Amygdala (tissue), 56 donors: Measurements from ENCODE around the gene ALKBH6.

ENCODE experiments used
- DNase-seq, 56 donors: peaks; one replicate each; lab custom pipeline; 2025; lab: John Stamatoyannopoulos, UW

The ALKBH6 gene

DNA sequence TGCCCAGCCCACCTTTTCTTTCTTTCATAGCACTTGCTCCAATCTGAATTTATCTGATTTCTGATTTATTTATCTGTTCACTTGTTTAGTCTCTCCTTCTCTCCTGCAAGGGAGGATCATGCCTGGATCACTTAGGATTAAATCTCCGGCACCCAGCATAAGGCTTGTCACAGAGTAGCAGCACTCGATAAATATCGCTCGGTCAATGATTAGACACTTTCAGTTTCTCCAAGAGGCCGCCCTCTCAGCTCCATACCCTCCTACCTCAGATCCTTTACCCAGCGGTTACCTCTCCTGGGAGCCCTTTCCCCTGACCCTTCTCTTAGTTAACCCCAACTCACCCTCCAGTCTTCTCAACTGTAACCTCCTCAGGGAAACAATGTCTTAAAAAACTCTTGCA is 17.3 kb upstream of the ALKBH6 start:
- DNase-seq, result no peak

- no peak for DNase-seq
These were observed 16.5 kb upstream of the ALKBH6 start for GRCh38 chr19:36030264-36031148.

- peak in 21 of 56 donors; percentile 11 to 56 (median 19) for DNase-seq
These were observed 14.5 kb upstream of the ALKBH6 start for GRCh38 chr19:36028313-36029041.

DNA sequence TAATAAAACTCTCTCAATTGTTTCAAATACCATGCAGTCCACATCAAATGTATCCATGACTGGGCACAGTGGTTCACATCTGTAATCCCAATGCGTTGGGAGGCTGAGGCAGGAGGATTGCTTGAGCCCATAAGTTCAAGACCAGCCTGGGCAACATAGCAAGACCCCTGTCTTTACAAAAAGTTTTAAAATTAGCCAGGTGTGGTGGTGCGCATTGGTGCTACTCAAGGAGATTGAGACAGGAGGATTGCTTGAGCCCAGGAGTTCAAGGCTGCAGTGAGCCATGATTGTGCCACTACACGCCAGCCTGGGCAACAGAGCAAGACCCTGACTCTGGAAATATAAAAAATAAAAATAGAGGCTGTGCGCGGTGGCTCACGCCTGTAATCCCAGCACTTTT is 13.7 kb upstream of the ALKBH6 start:
- DNase-seq, result no peak

- DNase-seq, result no peak
These were observed 12.3 kb upstream of the ALKBH6 start for GRCh38 chr19:36026091-36026876.

- DNase-seq, result no peak
These were observed 11.5 kb upstream of the ALKBH6 start for GRCh38 chr19:36025541-36025940.

GRCh38 chr19:36023432-36023831 is 9.4 kb upstream of the ALKBH6 start:
- no peak for DNase-seq

DNA sequence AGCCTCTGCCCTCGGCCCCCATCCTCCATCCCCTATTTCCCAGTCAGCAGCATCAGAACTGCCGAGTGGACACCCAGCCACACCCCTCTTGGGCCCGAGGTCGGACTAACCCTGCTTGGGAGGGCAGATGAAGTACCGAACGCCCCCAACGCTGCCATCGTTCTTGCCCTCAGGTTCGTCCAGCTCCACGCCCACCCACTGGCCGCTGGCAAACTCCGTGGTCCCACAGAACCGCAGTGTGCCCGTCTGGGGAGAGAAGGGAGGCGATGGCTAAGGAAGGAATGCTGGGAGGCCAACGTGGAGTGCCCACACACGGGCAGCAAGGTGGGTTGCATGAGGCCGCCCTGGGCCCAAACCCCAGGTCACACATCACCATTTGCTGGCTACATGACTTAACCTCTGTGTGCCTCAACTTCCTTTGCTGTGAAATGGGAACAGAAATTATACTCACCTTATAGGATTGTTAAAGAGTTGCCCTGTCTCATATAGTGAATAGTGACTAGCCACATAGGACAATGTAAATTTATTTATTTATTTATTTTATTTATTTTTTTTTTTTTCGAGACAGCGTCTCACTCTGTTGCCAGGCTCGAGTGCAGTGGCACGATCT is 5.2 kb upstream of the ALKBH6 start:
- DNase-seq, result no peak

GRCh38 chr19:36013280-36014011 is 567 bp downstream of the ALKBH6 start:
- peak in 1 of 56 donors; percentile 15 for DNase-seq

DNA sequence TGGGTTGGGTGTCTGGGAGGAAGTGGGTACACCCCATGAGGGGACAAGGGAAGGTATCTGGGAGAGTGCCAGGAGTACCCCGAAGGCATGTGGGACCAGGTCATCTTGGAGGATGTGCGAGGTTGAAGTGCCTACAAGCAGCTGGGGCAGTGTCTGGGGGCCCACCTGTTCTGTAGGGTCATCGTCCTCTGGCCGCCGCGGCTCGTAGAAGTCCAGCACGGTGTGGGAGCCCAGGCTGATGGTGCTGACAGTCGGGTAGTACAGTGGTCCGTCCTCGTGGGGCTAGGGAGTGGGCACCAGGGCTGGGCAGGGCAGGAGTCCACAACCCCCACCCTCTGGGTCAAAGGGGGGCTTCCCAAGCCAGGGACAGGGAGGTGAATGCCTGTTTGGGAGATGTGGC is 3.6 kb downstream of the ALKBH6 start:
- DNase-seq, result no peak

DNA sequence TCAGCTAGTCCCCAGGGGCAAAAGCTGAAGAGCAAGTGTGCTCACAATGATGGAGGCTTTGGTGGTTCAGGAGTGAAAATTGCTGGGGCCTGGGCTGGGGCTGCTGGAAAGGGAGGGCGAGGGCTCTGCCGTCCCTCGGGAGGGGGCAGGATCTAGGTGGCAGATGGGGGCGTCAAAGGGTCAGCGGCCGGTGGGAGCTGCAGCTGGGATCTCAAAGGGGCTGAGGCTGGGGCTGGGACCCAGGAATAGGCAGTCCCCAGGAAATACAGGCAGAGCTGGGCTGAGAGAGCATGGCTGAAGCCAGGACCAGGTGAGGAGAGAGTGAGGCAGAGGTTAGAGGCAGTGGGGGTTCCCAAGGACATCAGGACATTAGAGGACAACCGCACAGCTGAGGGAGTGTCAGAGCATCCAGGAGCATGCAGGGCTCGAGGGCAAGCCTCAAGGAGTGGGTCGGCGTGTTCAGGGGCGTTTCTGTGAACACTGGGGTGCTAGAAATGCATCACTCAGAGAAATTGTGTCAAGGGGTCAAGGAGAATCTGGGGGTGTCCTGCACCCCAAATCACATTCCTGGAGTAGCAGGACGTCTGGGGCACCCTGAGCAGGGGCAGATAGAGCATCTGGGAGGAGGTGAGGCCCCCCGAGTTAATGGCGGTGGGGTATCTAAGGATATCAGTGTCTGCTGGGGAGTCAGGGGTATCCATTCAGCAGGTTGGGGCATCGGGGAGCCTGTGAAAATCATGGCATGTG is 4.2 kb downstream of the ALKBH6 start:
- peak in 1 of 56 donors; percentile 57 for DNase-seq

DNA sequence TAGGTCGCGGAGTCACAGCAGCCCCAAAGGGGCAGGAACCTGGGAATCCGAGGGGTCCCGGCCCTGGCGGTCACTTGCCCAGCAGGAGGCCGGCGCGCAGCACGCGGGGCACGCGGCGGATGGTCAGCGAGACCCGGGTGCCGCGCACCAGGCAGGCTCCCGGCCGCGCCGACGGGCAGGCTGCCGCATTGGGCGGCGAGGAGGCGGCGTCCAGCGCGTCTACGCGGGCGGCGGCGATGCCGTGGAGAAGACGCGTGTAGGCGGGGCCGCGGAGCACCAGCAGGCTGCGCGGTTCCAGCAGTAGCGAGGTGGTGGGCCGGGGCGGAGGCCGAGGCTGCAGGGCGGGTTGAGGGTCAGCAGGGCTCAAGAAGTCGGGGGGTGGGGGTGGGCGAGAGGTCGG is 4.8 kb downstream of the ALKBH6 start:
- peak in 36 of 56 donors; percentile 8 to 81 (median 42) for DNase-seq

GRCh38 chr19:36008336-36008978 is 5.6 kb downstream of the ALKBH6 start, which contains the start of gene SYNE4:
Gene SYNE4, minus strand, starts transcription at chr19:36008813. Its CDS starts 132 bp downstream, at chr19:36008681.
- DNase-seq, result no peak

- no peak for DNase-seq
These were observed 7.1 kb downstream of the ALKBH6 start for GRCh38 chr19:36006955-36007354.

DNA sequence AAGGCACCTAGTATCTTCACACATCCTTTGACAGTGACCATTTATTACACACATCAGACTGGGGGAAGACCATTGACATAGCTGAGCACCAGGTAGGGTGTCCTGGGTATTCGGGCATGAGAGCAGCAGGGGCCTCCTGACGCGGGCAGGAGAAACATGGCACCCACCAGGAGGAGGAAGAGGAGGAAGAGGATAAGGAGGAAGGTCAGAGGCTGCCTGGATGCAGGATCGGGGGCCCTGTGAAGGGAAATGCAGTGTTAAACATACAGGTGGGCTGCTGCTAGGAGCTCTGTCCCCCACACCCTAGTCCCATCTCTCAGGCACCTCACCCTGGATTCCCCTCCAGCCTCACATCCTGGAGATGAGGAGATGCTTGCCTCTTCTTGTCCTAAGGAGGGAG is 10.7 kb downstream of the ALKBH6 start:
- DNase-seq, result no peak

GRCh38 chr19:36001605-36002004 is 12.4 kb downstream of the ALKBH6 start:
- DNase-seq, result no peak

- DNase-seq, result no peak
These were observed 17.2 kb downstream of the ALKBH6 start for GRCh38 chr19:35996777-35997176.
